Stimulated activated CD4-positive, alpha-beta T cell treated with anti-CD3 and anti-CD28 coated beads, Interleukin-4, amount 100 ng/mL, for 1 hour (primary cell): ENCODE results near the gene CCND1.
"Not testable (repeated sequence)": the region's sequence is repeated elsewhere in the genome, so short reads cannot be mapped to it uniquely, and the experiment has no call there.

Source experiments
- DNase-seq: peaks from one replicate; pipeline ENCODE4 v3.0.0-alpha.2; 2020

The CCND1 gene

DNA sequence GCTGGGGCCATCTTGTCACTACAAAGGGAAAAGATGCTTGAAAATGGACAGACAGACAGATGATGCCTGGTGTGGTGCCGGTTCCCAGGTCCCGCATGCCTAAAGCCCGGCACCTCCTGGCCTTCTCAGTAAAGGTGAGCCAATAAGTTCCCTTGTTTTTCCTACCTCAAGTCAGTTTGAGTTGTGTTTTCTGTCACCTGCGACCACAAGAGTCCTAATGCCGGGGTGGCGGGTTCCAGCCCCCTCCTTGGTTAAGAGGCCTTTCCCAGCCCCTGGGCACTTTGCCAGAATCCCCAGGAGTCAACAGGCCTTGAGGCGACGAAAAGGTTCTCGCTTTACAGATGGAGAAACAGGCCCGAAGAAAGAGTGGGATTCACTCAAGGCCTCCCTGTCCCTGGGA, 53.8 kb downstream of the CCND1 start:
- DNase-seq: no peak

DNA sequence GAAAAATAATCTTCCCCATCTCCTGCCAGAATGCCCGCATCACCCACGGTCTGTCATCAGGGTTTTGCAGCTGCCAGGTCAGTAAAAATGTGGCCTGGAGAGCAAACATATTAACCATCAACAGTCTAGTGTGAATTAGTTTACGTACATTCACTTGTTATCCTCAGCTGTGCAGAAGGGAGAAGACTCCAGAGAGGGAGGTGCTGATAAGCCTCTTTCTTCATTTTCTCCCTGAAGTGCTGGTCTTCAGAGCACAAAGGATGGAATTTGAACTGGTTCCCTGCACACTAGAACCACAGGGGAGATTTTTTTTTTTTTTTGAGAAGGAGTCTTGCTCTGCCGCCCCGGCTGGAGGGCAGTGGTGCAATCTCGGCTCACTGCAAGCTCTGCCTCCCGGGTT, 54.6 kb downstream of the CCND1 start:
- DNase-seq: no peak

DNA sequence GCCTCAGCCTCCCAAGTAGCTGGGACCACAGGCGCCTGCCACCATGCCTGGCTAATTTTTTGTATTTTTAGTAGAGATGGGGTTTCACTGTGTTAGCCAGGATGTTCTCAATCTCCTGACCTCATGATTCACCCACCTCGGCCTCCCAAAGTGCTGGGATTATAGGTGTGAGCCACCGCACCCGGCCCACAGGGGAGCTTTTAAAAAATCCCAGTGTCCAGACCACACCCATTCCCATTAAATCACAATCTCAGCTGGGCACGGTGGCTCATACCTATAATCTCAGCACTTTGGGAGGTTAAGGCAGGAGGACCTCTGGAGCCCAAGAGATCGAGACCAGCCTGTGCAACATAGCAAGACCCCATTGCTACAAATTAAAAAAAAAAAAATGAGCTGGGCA, 55.0 kb downstream of the CCND1 start:
- not testable (repeated sequence) for DNase-seq

DNA sequence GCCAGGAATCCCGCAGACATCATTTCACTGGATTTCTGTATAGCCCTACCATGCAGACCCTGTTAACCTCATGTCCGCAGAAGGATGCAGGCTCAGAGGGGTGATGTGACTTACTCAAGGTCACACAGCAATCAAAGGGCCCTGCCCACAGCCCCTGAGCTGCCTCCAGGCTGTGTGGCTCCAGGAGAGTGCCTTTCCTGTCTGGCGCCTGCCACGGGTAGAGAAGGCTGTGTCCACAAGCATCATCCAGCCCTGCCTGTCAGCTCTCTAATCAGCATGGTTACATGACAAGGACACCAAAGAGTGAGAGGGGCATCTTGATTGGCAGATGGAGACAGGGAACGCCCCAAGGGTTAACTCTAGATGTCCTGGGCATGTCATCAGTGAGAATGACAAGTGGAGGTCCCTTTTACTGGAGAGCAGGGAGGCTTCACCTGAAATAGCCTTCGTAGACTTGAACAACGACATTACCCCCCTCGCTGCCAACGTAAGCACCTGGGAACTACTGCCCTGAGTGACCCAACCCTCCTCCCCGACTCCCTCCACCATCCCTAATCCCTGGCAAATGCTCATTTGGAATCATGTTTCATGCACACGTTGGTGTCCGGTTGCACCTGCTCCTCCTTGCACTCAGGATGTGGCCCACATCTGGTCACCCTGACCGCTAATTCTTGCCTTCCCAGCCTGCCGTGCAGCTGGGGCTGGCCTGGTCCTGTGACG, 56.0 kb downstream of the CCND1 start:
- DNase-seq: no peak

DNA sequence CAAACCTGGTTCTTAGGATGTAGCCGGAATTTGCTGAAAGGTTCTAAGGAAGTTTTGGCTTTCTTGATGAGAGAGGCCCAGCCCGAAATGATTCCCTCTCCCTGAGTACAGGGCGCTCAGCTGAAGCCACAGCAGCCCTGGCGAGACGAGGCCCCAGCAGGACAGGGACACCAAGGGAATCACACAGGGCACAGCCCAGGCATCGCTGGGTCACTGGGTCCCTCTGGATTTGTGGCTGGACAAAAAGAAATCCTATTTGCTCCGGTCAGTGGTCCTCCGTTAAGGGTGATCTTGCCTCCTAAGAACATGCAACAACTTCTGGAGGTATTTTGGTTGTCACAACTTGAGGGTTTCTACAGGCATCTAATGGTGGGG, 56.5 kb downstream of the CCND1 start:
- no peak for DNase-seq

DNA sequence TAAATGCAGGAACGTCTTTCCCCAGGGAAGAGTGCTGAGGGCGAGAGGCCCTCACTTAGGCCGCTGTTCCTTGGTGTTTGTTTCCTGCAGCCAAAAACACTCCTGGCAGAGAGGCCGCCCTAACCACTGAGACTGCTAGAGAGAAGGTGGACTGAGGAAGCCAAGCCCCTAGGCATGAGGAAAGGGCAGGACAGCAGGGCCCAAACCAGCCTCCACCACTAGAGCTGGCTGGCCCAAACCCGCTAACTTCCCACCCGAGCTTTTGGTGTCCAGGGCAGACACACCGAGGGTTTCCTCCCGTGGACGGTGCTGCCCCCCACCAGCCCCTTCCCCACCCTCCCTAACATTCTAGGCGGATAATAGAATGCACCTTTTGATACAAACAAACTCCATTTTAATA, 56.9 kb downstream of the CCND1 start:
- no peak for DNase-seq

DNA sequence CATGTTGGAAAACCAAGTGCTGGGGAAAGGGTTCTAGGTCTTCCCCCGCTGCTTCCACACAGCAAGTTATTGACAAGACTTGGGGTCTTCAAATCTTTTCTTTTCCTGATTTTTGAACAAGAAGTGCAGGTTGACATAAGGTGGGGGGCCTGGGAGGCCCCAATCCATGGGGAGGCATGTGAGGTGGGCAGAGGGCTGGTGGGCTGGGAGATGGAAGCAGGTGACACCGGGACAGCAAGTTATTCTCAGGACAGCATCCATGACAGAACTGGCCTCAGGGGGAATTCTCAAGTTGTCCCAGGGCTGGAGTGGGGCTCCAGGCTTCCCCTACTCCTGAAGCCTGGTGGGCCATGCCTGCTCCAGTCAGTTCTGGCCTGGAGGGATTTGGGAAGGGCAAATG, 57.4 kb downstream of the CCND1 start:
- no peak for DNase-seq

DNA sequence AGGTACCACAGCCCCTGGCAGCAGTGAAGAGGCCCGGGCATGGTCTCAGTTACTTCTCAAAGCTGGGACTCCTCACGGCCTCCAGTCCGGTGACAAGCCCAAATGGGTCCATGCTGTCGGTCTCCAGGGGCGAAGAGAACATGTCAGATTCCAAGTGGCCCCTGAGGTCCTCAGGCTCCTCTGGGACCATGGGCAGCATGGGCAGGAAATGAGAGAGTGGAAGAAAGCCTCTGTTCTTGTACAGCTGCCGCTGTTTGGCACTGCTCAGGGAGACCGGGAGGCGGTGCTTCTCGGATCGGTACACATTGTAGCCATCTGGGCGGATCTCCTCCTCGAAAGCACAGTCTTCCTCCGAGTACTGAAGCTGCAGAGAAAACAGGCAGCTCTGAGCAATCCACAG, 58.3 kb downstream of the CCND1 start:
- no peak for DNase-seq

DNA sequence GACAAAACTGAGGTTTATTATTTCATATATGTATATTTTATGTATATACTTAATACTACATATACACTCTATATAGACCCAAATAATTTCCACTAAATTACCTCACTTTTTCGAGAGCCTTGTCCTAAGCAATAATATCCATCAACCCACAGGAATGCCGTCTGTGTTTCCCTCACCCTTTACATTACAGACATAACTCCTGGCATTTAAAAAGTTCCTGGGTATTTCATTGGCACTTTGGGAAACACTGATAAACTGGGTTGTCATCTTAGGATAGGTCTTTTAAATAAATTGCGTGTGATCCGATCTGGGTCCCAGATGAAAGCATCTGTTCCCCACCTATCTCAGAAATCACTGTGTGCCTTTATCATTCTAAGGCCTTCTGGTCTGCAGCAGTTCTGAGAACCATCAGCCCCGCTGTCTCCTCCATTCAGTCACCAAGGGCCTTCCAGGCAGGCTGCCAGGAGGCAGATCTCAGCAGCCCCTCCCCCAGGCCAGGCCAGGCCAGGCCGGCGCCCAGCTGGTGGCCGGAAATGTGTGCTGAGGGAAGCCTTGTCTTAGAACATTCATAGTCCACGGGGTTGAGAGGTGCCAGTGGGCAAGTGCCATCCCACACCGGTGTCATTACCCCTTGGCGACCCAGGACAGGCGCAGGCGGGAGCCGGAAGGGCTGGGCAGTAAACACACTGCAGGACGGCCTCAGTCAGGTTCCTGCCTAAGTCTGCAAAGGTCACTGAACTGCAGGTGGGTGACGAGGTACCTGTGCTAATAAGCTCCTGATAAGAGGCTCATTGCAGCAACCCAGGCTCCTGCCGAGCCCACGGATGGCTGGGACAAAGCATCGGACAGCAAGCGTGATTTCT, 59.6 kb downstream of the CCND1 start:
- no peak for DNase-seq

DNA sequence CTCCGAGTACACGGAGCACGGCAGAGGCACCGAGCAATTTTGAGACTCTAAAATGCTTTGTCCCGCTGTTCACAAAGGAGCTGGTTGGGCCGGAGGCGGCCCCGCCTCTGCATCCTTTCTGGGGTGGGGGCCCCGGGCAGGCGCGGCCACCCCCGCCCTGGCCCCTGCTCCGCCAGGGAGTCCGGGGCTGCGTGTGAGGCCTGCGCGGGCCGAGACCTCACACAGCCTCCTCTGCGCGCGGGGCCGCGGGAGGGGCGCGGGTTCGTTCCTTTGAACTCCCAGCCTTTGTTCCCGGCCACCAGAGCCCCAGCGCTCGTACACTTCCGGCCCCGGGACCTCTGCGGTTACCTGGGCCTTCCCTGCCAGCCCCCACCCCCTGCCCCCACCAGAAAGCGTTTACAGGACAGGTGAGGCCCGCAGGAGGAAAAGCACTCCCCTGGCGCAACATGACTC, 61.3 kb downstream of the CCND1 start:
- no peak for DNase-seq

DNA sequence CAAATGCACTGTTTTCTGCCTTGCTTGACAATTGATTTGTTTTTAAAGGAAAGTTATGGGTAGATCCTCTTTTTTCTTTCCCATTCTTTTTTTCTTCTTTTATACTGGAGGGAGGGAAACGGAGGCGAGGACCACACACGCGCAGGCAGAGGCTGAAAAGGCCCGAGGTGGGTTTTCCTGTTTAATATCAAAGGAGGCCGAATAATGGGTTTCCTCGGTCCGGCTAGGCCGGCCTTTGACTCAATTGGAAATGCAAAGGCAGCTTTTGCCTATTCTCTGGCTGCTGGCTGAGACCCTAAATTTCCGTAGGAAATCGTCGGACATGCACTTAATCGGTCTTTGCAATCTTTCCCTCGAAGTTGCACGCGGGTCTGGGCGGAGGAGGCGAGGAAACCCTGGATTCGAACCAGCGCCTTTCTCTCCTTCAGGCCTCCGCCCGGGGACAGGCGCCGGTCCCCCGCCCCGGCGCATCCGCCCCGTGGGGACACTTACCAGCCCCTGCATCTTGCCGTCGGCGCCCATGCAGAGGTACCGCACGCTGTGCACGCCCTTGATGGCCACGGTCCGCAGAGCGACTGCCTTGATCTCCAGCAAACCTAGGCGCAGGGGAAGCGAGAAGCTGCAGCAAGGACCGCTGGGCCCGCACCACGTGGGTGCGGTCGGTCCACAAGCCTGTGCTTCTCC, 62.0 kb downstream of the CCND1 start:
- DNase-seq: no peak

DNA sequence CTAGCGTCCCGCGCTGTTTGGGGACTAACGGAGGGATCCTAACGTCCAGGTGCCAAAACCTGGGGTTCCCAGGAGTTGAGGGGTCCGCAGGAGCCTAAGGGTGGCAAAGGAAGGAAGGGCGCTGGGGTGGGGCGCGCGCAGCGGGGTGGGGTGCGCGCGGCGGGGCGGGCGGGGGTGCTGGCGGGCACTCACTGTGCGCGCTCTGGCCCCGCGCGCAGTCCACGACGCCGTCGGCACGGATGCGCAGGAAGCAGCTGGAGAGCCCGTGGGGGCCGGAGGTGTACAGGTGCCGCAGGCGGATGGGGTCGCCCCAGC, 62.5 kb downstream of the CCND1 start:
- DNase-seq: no peak
